Lower lobe of right lung (tissue), 2 donors: ENCODE measurements around the gene OPRL1. TPM values are rescaled to one million over a fixed set of nuclear protein-coding genes. Genes with fewer than 3 reads are reported as not detected.

Experiments
- ATAC-seq, 2 donors: fragments of 200-7000 bp; cut with Tn5 transposase; one replicate each; pipeline ENCODE4 v1.9.1; 2020 to 2022; ENCODE audit warnings: mild to moderate bottlenecking in 2 of 2, moderate library complexity in 2 of 2
- DNase-seq: peaks from one replicate; pipeline ENCODE4 v3.0.0-alpha.2; 2020
- H3K27ac ChIP-seq: fragments of 200-600 bp; one replicate; pipeline ENCODE4 v1.8.0; 2022
- H3K27me3 ChIP-seq: fragments of 200-600 bp; one replicate; pipeline ENCODE4 v1.8.0; 2022; ENCODE audit warnings: low read depth
- H3K36me3 ChIP-seq: fragments of 200-600 bp; one replicate; pipeline ENCODE4 v1.8.0; 2022; ENCODE audit warnings: mild to moderate bottlenecking
- H3K4me1 ChIP-seq: fragments of 200-600 bp; one replicate; pipeline ENCODE4 v1.8.0; 2022
- H3K4me3 ChIP-seq: fragments of 200-600 bp; one replicate; pipeline ENCODE4 v1.8.0; 2022; ENCODE audit warnings: mild to moderate bottlenecking
- H3K9me3 ChIP-seq: fragments of 200-600 bp; one replicate; pipeline ENCODE4 v1.8.0; 2022
- CTCF ChIP-seq: fragments of 200-600 bp; IDR thresholded peaks from one replicate; pipeline ENCODE4 v1.8.0; 2022; ENCODE audit warnings: antibody characterized with exemption, mild to moderate bottlenecking
- intact Hi-C: fragments of 100-400 bp; cut with DNase I; formaldehyde crosslinking; loops from one replicate; pipeline ENCODE4 v1.11.0; 2022
- total RNA-seq: library from RNA; stranded (reverse); fragmentation: NEBNext Ultra II Directional; extraction: Animal tissue kit (Norgen Biotek cat#: 25700); gene quantifications from one replicate; pipeline ENCODE4 v1.2.1, GENCODE V29; 2021
- donor health status: DM: no; HTN: yes; CAD: no; lungs with severe emphysema.

Gene OPRL1
- total RNA-seq, 1 donor from 2014 or later: 2.6 TPM

GRCh38 chr20:64072498-64073063 lies 7.3 kb upstream of the OPRL1 start:
- peaks cover 45% of the 10 kb centered on the region for H3K36me3 ChIP-seq
- no peak for TF ChIP-seq CTCF
- H3K27ac ChIP-seq: no peak overlapping the region
- H3K4me1 ChIP-seq: peaks cover 13% of the 10 kb centered on the region
- intact Hi-C loops: no loop called here
- no peaks in the 10 kb centered on the region for H3K27me3 ChIP-seq
- no peak for ATAC-seq
- no peaks in the 10 kb centered on the region for H3K9me3 ChIP-seq
- DNase-seq: no peak
- no peak overlapping the region for H3K4me3 ChIP-seq

GRCh38 chr20:64073476-64074183 lies 6.3 kb upstream of the OPRL1 start:
- Histone ChIP-seq H3K4me3 (no peak overlapping the region), H3K27ac (no peak overlapping the region), H3K27me3 (no peaks in the 10 kb centered on the region), H3K9me3 (no peaks in the 10 kb centered on the region), H3K4me1 (peaks cover 24% of the 10 kb centered on the region), H3K36me3 (peaks cover 45% of the 10 kb centered on the region)
- no peak for DNase-seq
- intact Hi-C loops: no loop called here
- no peak for TF ChIP-seq CTCF
- no peak for ATAC-seq

GRCh38 chr20:64074184-64074789 lies 5.6 kb upstream of the OPRL1 start:
- ATAC-seq (no peak), DNase-seq (no peak)
- TF ChIP-seq CTCF: no peak
- H3K9me3 ChIP-seq: no peaks in the 10 kb centered on the region
- H3K27me3 ChIP-seq: no peaks in the 10 kb centered on the region
- H3K4me1 ChIP-seq: peaks cover 30% of the 10 kb centered on the region
- intact Hi-C loops: no loop called here
- no peak overlapping the region for H3K27ac ChIP-seq
- peaks cover 45% of the 10 kb centered on the region for H3K36me3 ChIP-seq
- H3K4me3 ChIP-seq: no peak overlapping the region

GRCh38 chr20:64074963-64075362 lies 4.9 kb upstream of the OPRL1 start:
- no peak for DNase-seq
- TF ChIP-seq CTCF: no peak

GRCh38 chr20:64075556-64075955 lies 4.3 kb upstream of the OPRL1 start:
- Histone ChIP-seq H3K9me3 (no peaks in the 10 kb centered on the region), H3K4me1 (peaks cover 30% of the 10 kb centered on the region), H3K4me3 (no peak overlapping the region), H3K27me3 (no peaks in the 10 kb centered on the region), H3K36me3 (peaks cover 45% of the 10 kb centered on the region), H3K27ac (no peak overlapping the region)
- intact Hi-C loops: no loop called here
- ATAC-seq (no peak), DNase-seq (no peak)
- TF ChIP-seq CTCF: no peak

More at GRCh38 chr20:64074963-64075362, 4.9 kb upstream of the OPRL1 start:
- intact Hi-C loops: no loop called here
- H3K9me3 ChIP-seq: no peaks in the 10 kb centered on the region
- H3K36me3 ChIP-seq: peaks cover 45% of the 10 kb centered on the region
- no peaks in the 10 kb centered on the region for H3K27me3 ChIP-seq
- H3K27ac ChIP-seq: no peak overlapping the region
- peaks cover 30% of the 10 kb centered on the region for H3K4me1 ChIP-seq
- no peak for ATAC-seq
- H3K4me3 ChIP-seq: no peak overlapping the region
